Measurements from ENCODE around the gene PRKN. TPM values are rescaled to one million over a fixed set of nuclear protein-coding genes. Genes with fewer than 3 reads are reported as not detected.
"Not testable (repeated sequence)": the region's sequence is repeated elsewhere in the genome, so short reads cannot be mapped to it uniquely, and the experiment has no call there.

The PRKN gene
- total RNA-seq, 1 experiment from 2014 or later: not detected

DNA sequence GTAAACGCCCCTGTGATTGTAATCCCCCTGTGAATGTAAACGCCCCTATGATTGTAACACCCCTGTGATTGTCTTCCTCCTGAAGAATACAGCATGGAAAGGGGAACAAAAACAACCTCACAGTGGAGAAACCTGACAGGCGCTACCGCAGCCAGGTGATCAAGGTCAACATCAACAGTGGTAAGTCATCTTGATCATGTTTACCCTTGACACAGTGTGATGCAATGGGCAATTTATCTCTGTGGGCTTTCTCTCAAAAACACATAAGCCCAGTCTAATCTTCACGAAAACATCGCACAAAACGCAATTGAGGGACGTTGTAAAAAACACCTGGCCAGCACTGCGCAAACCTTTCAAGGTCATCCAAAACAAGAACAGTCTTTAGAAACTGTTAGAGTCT, 277.2 kb downstream of the PRKN start:
- DNase-seq (ENCODE audit: low read depth): no peak

DNA sequence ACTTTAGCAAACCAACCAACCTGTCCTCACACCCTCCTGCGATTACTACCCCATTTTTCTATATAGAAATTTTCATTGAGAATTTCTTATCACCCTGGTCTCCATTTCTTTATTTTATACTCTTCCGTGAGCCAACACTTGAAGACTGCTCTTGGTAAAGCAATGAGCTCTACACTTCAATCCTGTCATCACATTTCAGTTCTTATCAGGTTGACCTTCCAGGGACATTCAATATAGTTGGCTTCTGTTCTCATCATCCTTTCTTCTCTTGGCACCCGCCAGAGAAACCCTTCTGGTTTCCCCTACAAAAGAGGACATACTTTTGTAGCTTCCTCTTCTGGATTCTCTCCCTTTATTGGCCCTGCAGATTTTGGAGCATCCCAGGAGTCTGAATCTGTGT, 279.3 kb downstream of the PRKN start:
- DNase-seq (ENCODE audit: low read depth): no peak

DNA sequence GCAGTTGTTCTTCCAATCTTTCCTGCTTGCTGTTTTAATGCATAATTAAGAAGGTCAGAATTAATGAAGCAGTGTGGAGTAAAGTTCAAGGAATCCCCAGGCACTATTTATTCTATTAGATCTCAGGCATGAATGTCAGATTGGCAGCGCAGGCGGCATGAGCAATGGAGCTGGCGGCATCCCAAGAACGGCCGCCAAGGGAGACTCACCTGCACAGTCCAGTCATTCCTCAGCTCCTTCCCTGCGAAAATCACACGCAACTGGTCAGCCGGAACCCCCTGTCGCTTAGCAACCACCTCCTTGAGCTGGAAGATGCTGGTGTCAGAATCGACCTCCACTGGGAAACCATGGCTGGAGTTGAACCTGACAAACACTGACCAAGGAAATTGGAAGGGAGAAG, 284.5 kb downstream of the PRKN start:
- DNase-seq (ENCODE audit: low read depth): no peak

DNA sequence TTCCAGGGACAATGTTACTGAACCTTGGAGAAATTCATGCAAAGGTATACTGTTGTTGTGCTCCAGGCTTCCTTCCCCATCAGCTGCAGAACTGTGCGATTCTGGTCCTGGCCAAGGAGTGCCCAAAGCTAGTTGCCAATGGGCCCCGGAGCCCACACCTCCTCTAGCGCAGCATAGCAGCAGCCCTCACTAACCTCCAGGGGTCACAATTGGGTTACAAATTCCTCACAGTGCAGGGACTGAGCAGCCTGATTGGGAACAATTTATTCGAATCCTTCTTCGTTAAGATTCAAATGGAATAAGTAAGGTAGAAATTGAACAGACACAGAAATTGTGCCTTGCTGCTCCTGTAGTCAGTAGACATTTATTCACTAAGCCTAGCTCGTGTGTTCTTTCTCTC, 284.9 kb downstream of the PRKN start:
- DNase-seq (ENCODE audit: low read depth): no peak

DNA sequence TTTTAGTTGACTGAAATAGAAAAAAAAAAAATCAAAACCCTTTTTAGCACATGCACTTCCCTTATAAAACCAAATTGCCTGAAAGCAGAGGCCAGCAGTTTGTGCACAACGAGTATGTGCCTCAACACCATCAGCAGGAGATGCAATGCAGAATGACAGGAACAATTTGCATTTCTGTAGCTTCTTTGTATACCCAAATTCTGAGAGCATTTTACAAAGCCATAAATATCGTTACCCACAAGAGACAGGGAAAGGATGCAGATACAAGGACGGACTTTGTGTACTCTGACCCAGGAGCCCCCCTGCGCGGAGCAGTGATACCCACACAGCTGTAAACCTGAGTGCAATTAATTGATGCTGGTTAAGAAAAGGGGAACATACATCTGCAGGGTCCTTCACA, 285.6 kb downstream of the PRKN start:
- no peak for DNase-seq (ENCODE audit: low read depth)

DNA sequence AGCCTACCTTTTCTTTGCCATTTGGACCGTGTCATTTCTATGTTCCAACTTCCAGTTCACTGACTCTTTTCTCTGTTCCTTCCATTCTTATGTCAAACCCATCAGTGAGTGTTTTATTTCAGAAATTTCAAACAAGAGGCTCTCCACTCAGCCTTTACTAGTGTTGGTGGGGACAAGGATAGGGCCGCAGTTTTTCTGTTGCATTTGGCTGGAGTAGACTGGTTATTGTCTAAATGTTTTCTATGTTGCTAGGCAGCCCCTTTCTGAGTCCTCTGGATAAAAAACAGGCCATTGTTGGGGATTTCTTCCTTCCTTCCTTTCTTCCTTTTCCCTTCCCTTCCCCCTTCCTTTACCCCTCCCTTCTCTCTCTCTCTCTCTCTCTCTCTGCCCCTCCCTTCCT, 288.6 kb downstream of the PRKN start:
- no peak for DNase-seq (ENCODE audit: low read depth)

DNA sequence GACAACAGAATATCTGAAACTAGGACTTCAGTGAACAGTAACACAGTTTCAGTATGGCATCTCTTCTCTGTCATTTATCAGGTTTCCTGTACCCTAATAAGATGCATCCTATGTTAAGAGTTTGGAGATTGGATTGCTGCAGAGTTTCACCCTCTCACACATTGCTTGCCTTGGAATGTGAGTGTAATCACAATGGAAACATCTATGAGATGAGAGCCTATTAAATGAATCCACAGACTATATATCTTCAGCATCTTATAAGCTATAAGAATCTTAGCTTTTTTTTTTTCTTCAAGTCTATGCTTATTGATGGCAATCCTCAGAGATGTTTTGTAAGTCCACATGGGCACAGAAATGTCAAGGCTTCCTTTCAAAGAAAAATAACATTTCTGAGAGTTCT, 292.5 kb downstream of the PRKN start:
- no peak for DNase-seq (ENCODE audit: low read depth)

DNA sequence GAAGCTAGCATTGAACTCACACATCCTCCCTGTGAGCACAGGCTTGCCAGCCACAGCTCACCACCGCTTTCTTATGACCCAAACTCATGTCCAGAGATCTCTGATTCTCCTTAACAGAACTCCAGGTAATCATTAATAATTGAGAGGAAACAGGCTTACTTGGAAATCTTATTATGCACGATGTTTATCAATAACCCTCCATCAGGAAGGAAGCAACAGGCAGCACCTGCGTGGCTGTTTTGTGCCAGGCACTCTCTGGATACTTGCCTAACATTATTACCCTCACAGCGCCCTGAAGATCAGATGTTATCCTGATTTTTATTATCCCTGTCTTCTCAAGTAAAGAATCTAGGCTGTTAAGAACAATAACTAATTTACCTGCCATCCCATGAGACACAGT, 306.6 kb downstream of the PRKN start:
- no peak for DNase-seq (ENCODE audit: low read depth)

DNA sequence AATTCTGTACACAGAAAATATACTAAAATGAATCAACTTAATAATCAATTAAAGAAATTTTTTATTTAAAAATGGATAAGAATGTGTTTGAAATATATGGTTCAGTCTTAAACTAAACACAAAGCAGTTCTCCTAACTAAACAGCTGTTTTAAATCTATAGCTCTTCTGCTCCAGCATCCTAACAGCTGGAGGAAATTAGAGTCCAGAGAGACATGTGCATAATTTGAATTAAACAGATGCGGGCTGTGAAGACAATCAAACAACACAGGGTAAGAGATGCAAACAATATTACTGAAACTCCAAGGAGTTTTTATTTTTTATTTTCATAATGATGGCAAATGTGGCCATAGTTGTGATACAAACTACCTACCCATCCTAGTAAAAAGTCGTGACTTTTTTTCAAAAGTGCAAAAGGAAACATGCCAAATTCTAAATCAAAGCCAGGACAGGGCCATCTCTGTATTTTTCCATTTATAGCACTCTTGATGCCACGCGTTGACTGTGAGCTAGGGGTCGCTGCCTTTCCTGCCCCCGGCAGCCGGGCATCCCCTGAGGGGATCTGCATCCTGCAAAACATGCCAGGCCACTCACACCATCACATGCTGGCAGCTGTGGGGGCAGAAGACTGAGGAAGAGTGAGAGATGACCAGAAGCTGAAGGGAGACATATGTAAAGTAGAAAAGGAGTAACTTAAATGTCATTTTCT, 310.6 kb downstream of the PRKN start:
- DNase-seq (ENCODE audit: low read depth): no peak

DNA sequence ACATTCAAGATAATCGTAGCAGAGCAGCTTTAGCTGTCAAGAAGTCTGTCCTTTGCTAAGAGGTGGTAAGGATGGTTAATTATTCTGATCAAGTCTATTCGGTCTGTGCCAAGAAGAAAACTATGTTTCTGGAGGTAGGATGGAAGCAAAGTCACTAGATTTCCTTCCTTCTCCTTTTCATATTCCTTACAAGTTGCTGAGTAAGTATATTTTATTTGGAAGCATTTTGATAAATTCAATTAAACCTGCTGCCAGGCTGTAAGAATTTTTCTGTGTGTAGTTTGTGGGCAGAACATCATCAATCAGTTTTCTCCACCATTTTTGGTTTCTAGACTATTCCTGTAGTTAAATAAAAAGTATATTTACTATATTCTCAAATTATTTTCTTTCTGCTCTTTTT, 311.3 kb downstream of the PRKN start:
- no peak for DNase-seq (ENCODE audit: low read depth)

DNA sequence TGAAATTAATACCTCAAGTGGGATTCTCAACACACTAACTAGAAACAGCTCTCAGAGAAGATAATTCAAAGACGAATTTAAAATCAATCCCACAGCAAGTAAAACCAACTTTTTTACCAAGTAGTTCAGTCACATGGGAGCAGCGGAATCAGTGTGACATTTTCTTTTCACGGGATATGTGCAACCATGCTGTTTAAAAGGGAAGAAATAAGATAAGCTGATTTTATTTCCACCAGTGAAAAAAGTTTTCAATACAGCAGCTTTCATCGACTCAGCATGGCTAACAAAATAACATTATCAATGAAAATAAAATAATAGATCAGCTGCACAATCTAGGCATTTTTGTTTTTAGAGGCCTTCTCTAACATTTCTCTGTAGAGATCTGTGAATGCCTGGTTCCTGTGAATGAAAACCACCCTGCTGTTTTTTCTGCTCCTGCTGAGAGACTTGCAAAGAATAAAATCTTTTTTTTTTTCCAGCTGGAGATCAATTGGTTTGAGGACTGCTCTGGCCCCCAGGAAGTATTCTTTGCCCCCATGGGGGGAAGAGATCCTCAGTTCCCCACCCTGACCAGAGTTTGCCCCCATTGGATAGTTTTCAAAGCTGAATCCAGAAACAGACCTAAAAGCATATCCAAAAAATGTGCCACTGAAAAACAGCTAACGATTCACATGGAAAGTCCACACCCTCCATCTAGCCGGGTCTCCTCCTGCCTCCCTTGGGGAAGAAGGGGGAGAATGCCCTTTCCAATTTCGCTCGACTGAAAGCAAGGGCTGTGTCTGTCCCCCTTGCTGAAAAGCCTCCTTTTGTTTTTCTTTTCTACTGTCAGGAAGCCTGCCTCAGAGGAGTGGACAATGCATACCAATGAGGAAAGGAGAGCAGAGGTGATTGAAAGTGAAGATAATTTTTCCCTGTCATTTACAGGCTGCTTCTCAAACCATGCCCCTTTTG, 317.6 kb downstream of the PRKN start:
- DNase-seq (ENCODE audit: low read depth): no peak

DNA sequence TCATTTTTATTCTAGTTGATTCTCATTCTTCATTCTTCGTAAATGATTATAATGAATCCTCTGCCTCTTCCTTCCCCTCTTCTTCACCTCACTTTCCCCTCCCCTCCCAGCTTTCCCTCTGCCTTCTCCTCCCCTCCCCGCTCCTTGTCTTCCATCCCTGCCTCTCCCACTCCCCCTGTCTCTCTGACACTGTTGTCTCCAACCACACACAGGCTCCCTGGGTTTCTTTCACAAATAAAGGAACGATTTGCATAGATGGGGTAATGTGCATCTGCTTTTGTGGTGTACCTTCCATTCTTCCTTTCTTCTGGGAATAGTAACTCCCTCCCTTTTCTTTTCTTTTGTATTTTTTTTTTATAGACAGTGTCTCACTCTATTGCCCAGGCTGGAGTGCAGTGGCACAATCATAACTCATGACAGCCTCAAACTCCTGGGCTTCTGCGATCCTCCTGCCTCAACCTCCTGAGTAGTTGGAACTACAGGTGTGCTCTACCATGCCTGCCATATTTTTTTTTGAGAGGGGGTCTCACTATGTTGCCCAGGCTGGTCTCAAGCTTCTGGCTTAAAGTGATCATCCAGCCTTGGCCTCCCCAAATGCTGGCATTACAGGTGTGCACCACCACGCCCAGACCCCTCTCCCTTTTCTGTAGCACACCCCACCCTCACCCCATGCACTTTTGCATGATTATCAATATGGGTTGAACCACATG, 318.6 kb downstream of the PRKN start:
- DNase-seq (ENCODE audit: low read depth): no peak

DNA sequence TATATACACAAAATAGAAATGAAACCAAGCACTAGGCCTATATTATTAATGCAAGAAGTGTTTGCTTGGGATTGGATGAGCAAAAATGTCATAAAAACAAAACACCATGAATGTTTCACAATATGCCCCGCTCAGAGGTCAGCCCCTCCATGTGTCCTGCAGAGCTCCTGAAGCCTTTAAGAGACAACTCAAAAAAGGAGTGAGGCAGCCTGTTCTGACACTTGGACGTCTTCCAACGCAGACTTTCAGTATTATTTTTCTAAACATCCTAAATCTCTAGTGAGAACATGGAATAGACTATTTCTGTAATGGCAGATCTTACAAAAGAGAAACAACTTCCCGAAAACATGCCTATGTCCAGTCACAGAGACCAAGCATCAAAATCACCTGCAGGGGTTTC, 322.6 kb downstream of the PRKN start:
- DNase-seq (ENCODE audit: low read depth): no peak

DNA sequence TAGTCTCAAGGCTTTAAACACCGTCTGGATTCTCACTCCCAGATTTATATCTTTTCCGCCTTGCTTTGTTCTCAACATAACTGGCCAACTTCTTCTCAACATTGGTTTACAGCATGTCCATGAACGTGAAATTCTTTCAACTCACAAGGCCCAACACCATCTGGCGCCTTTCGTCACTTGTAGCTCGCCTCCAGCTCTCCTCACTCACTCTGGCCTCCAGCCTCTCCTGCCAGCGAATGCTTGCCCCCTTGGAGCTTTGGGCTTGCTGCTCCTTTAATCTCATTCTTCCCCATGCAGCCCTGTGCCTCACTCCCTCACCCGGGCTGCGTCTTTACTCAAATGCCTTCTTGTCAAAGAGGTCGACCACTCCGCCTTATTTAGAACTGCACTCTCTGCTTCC, 324.5 kb downstream of the PRKN start:
- no peak for DNase-seq (ENCODE audit: low read depth)

DNA sequence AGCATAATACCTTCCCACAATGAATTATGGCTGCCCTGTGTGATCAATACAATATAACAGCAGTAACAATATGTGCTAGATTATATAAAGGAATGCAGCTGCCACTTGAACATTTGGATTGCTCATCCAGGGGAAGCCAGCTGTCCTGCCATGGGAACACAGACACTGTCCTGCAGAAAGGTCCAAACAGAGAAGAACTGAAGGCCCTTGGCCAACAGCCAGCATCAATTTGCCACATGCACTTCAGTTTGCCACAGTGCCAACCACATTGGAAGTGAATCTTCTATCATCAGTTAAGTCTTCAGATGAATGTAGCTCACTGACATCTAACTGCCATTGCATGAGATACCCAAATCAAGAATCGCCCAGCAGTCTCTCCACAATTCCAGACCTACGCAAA, 332.4 kb downstream of the PRKN start:
- no peak for DNase-seq (ENCODE audit: low read depth)

DNA sequence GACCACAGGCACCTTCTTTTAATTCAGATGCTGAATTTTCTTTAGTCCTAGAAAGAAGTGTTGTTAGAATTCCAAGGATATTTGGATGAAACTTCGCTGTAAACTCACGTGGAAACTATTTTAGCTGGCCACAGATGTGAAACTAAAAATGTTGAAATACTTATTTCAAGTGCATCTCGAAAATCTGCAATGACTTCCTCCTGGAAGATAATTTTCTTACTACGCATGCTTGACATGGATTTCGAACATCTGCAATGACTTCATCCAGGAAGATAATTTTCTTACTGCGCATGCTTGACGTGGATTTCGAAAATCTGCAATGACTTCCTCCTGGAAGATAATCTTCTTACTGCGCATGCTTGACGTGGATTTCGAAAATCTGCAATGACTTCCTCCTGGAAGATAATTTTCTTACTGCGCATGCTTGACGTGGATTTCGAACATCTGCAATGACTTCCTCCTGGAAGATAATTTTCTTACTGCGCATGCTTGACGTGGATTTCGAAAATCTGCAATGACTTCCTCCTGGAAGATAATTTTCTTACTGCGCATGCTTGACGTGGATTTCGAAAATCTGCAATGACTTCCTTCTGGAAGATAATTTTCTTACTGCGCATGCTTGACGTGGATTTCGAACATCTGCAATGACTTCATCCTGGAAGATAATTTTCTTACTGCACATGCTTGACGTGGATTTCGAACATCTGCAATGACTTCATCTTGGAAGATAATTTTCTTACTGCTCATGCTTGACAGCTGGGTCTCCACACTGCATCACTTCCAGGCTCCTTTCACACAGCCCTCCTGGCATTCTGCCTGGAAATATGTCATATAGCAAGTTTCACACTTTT, 336.4 kb downstream of the PRKN start:
- not testable (repeated sequence) for DNase-seq (ENCODE audit: low read depth)

DNA sequence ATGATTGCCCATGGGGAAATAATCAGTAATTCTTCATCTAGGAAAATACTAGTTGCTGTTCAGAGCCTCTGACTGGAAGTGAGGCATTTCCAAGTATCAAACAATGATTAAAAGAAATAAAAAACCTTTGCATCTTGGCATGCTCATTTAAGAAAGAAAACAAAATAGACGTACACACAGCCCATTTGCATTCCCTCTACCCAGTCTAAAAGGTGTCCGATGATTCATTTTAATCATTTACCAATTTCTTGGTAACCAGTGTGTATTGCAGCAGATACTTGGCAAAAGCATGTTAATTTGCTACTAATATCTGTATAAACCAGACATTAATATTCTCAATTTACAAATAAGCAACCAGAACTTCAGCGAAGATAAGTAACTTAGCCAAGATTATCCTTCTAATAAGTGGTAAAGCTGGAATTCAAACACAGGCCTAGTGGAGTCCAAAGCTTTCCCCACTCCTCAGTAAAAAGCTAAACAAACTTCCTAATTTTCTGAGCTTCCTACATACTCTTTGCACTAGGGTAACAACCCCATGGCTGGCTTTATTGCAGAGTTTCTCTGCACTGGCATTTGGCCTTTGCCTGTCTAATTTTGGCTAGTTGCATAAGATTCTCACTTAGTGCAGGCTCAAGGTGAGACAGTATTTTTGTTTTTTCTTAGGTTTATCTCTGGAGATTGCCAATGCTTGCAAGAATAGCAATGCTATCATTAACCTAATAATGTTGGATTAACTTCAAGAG, 338.1 kb downstream of the PRKN start:
- DNase-seq (ENCODE audit: low read depth): no peak

DNA sequence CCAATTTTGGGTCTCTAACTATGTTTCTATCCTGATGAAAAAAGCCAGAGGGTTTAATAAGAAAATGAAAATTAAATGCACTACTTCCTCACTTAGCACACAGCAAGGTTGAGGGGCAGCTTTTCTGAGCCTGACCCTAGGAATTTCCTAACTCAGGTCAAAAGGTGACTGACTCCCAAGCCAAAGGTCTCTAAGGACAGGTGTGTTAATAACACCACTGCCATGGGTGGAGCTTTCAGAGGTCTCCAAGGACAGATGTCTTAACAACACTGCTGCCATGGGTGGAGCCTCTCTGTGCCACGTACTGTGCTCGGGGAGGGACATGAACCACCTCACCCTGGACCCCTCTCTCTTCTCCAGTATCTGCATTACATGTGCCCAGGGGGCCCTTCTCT, 339.2 kb downstream of the PRKN start:
- DNase-seq (ENCODE audit: low read depth): no peak

DNA sequence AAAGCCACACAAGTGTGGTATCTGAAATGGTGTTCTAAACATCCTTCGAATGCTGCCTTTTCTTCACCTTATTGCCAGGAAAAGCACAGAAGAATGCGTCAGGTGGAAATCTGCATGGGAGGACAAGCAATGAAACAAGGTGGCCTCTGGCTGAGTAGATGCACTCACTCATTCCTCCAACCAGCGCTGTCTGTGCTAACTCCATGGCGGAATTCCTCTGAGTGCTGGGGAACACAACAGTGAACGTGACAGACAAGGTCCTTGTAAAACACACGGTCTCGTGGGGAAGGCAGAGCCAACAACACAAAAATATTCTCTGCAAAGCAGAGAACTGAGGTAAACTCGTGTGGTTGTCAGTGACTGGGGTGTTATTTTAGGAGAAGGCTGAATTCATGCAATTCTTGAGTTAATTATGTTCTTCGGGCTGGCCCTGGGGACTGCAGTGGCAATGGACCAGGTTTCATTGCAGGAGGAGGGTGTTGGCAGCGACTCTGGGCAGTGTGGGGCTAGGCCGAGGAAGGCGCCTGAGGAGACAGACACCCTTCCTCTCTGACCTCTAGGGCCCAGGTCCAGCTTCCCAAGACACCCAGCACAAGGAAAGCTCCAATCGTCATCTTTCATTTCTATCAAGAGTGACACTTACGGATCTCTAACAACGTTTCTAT, 339.7 kb downstream of the PRKN start:
- no peak for DNase-seq (ENCODE audit: low read depth)

DNA sequence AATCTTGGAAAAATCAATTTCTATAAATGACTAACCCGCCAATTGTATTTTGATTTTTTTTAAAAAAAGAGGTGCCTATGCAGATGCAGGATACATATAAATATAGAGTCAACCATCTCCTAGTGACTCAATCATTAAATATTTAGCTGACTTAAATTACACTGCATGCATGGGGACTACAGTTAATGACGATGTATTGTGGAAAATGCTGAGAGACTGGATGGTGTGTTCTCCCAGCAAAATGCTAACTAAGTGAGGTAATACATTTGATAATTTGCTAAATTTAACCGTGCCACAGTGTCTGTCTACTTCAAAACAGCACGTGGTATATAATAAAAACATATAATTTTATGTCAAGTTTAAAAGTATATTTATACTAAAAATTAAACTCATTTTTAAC, 341.6 kb downstream of the PRKN start:
- DNase-seq (ENCODE audit: low read depth): no peak
